Thyroid gland (tissue), 4 donors: ENCODE data around the gene CUL4A. TPM values are rescaled to one million over a fixed set of nuclear protein-coding genes. Genes with fewer than 3 reads are reported as not detected.
A peak's percentile ranks its signal among the peaks of the same experiment; 100 is the strongest.
"Not testable (repeated sequence)": the region's sequence is repeated elsewhere in the genome, so short reads cannot be mapped to it uniquely, and the experiment has no call there.

Source experiments
- DNase-seq, 2 donors: peaks; one replicate each; pipeline ENCODE4 v3.0.0-alpha.2; 2019
- H3K27ac ChIP-seq, 3 donors: fragments of 200-600 bp; sonication (generic); 1 replicate in 2 of 3; 2 replicates in 1 of 3; pipeline ENCODE4 v1.5.1; 2016 to 2019; ENCODE audit warnings: mild to moderate bottlenecking in 1 of 3, moderate library complexity in 1 of 3
- H3K27me3 ChIP-seq: fragments of 200-600 bp; sonication (generic); one replicate; pipeline ENCODE4 v1.5.1; 2019
- H3K36me3 ChIP-seq, 2 donors: fragments of 200-600 bp; sonication (generic); one replicate each; pipeline ENCODE4 v1.5.1; 2016 to 2019
- H3K4me1 ChIP-seq, 2 donors: fragments of 200-600 bp; sonication (generic); one replicate each; pipeline ENCODE4 v1.5.1; 2017 to 2019
- H3K4me3 ChIP-seq, 3 donors: fragments of 200-600 bp; sonication (generic); replicated peaks in 1 of 3; 1 replicate in 2 of 3; 2 replicates in 1 of 3; pipeline ENCODE4 v1.5.1; 2016; ENCODE audit warnings: mild to moderate bottlenecking in 1 of 3
- H3K9me3 ChIP-seq: fragments of 200-600 bp; sonication (generic); one replicate; pipeline ENCODE4 v1.5.1; 2017
- CTCF ChIP-seq, 6 experiments: fragments of 200-600 bp in 3 of 6; fragments of 450-650 bp in 3 of 6; sonication (generic) in 3 of 6; IDR thresholded peaks; one replicate each; pipeline ENCODE4 v1.5.1; 2016 to 2019; ENCODE audit warnings: antibody characterized with exemption in 6 of 6, mild to moderate bottlenecking in 2 of 6, inconsistent platforms in 1 of 6, moderate library complexity in 1 of 6
- POLR2A ChIP-seq, 2 donors: fragments of 450-650 bp; IDR thresholded peaks; one replicate each; pipeline ENCODE4 v1.6.1; 2017; ENCODE audit warnings: antibody characterized with exemption in 2 of 2, mild to moderate bottlenecking in 2 of 2, moderate library complexity in 1 of 2
- WGBS, 2 donors: methylation state at CpG; one replicate each; pipeline ENCODE4 v1.1.5; 2017; 5-methylcytosine and 5-hydroxymethylcytosine counted together
- intact Hi-C: fragments of 100-400 bp; cut with DNase I; formaldehyde crosslinking; loops from one replicate; pipeline ENCODE4 v1.15.1; 2023
- total RNA-seq, 4 donors: library from RNA; depleted of rRNA; stranded (reverse); fragments of >200 nt; gene quantifications; one replicate each; pipeline ENCODE4 v1.2.3, GENCODE V29; 2016

CUL4A gene
- total RNA-seq, result 100 to 1,000 TPM in 3 of 4 donors, 10 to 100 TPM in 1; 78.9 to 131 (median 122) TPM

GRCh38 chr13:113209336-113209758 is at the start of gene CUL4A:
Gene CUL4A (plus strand): TSS chr13:113209613. CDS start chr13:113209628, 15 bp downstream.
- no peaks in the 10 kb centered on the region for H3K9me3 ChIP-seq
- no CpG with 5 or more reads among the region's 66 CpGs for whole genome bisulfite sequencing, 2 donors
- H3K27me3 ChIP-seq, result no peaks in the 10 kb centered on the region
- H3K4me3 ChIP-seq, result peak within 1 kb of the TSS; percentile 89 to 97 (median 94)
- H3K27ac ChIP-seq, result peak within 1 kb of the TSS; percentile 90 to 99 (median 98)
- peaks cover 24 to 34% of the 10 kb centered on the region in 2 donors for H3K4me1 ChIP-seq
- peak; percentile 77 to 82 for DNase-seq
- no peak for TF ChIP-seq CTCF (IDR thresholded peaks at IDR 0.05)
- TF ChIP-seq POLR2A (IDR thresholded peaks at IDR 0.05), result peak in 1 of 2 donors; percentile 40
- H3K36me3 ChIP-seq, result no peaks in the 10 kb centered on the region
- intact Hi-C loops, result loop anchor here (5.0 kb wide), 1 partner anchor 52 kb away; the partner anchor contains the start of gene PROZ

GRCh38 chr13:113159701-113160100 is 49.7 kb upstream of the CUL4A start:
- no peak overlapping the region for H3K27ac ChIP-seq
- H3K4me3 ChIP-seq, result no peak overlapping the region
- no peaks in the 10 kb centered on the region for H3K4me1 ChIP-seq
- WGBS, 2 donors, result 76 to 85% methylated on average over 20 of the region's 20 CpGs
- TF ChIP-seq CTCF (IDR thresholded peaks at IDR 0.05), result no peak
- TF ChIP-seq POLR2A (IDR thresholded peaks at IDR 0.05), result no peak
- DNase-seq, result no peak
- H3K36me3 ChIP-seq, result no peaks in the 10 kb centered on the region
- no peaks in the 10 kb centered on the region for H3K9me3 ChIP-seq
- intact Hi-C loops, result loop anchor here (5.0 to 10.0 kb wide), 2 partner anchors 48 to 205 kb away; partner anchors contain the start of genes CUL4A, GRTP1 and PCID2
- H3K27me3 ChIP-seq, result no peaks in the 10 kb centered on the region

GRCh38 chr13:113160983-113161382 is 48.4 kb upstream of the CUL4A start:
- intact Hi-C loops, result no loop called here
- Histone ChIP-seq H3K27me3 (no peaks in the 10 kb centered on the region), H3K4me3 (no peak overlapping the region), H3K9me3 (no peaks in the 10 kb centered on the region), H3K27ac (no peak overlapping the region), H3K4me1 (no peaks in the 10 kb centered on the region), H3K36me3 (no peaks in the 10 kb centered on the region)
- no peak for DNase-seq
- TF ChIP-seq CTCF (IDR thresholded peaks at IDR 0.05) (no peak), POLR2A (IDR thresholded peaks at IDR 0.05) (no peak)
- 70 to 78% methylated on average over 9 to 12 of the region's 12 CpGs for WGBS, 2 donors

GRCh38 chr13:113161433-113161832 is 48.0 kb upstream of the CUL4A start:
- no peak for DNase-seq
- TF ChIP-seq CTCF (IDR thresholded peaks at IDR 0.05) (no peak), POLR2A (IDR thresholded peaks at IDR 0.05) (no peak)
- 47 to 55% methylated on average over 16 of the region's 16 CpGs for WGBS, 2 donors
- no peak overlapping the region for H3K27ac ChIP-seq
- intact Hi-C loops, result no loop called here
- H3K9me3 ChIP-seq, result no peaks in the 10 kb centered on the region
- H3K36me3 ChIP-seq, result no peaks in the 10 kb centered on the region
- H3K27me3 ChIP-seq, result no peaks in the 10 kb centered on the region
- no peak overlapping the region for H3K4me3 ChIP-seq
- H3K4me1 ChIP-seq, result no peaks in the 10 kb centered on the region

GRCh38 chr13:113161975-113162374 is 47.4 kb upstream of the CUL4A start:
- H3K27ac ChIP-seq, H3K9me3 ChIP-seq, H3K27me3 ChIP-seq, H3K4me1 ChIP-seq, H3K36me3 ChIP-seq, intact Hi-C loops, DNase-seq, H3K4me3 ChIP-seq: not testable (repeated sequence)
- no CpG with 5 or more reads among the region's 13 CpGs for WGBS, 2 donors
